ENCODE results near the gene HS3ST2.
"Not testable (repeated sequence)": the region's sequence is repeated elsewhere in the genome, so short reads cannot be mapped to it uniquely, and the experiment has no call there.

HS3ST2 gene

DNA sequence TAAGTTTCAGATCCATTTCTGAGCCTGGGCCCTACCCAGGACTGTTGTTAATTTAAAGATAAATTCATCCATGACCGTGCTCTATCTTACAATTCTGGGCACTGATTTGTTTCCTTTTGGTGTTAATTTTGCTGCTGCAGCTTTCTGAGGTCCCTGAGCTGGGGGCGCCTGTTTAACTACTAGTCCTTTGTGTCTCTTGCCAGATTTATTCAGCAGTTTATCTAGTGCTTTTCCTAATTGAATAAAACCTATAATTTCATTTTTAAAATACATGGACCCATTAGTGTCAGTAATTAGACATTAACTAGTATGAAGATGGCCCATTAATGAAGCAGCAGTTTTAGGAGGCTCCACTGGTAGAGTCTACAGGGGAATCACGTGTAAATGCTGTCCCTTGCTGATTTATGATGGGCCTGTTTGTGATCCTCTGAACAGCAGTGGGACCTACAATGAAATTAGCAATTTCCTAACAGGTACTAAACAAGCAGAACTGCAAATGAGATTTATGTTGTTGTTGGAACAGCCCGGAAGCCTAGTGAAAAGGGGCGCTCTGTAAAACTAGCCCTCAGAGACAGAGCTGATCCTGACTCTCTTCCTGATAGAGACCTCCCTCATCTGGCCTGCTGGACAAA, 54.7 kb downstream of the HS3ST2 start:
- intact Hi-C loops (cut with DNase I), result no loop called here
- no peak for DNase-seq

DNA sequence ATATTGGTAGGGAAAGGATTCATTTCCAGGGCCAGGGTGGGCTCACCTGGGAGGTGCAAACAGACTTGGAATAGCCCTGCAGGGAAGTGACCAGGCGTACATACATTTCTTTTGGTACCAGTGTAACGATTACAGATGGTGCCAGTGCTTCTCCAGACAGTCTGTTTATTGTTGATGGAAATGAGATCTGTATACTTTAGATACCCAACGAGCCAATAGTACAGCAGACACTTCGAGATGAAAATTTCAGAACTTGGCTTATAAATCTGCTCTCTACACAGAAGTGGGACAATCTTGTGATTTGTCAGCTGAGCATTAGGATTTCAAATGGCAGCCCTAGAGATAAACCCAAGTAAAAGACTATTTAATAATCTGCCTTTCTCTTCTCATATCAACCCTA, 57.9 kb downstream of the HS3ST2 start:
- intact Hi-C loops (cut with DNase I), result no loop called here
- no peak for DNase-seq

DNA sequence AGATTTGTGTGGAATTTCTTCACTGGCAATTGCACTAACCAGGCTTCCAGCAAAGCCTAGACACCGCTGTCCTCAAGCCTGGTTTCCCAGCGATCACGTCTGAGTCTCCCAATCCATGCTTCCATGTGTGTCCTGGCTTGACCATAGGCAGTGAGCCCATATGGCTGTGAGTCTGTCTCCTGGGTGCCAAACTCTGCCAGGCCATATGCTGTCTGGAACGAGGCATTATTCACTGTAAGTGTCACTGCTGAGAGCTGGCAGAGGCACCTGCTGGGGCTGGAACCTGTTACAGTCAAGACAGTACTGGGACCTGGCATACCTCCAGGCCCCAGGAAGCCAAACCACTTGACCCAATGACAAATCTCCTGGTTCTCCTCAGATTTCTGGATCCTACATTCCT, 60.4 kb downstream of the HS3ST2 start:
- intact Hi-C loops (cut with DNase I), result no loop called here
- peak in 1 of 10 donors; percentile 66 for DNase-seq

DNA sequence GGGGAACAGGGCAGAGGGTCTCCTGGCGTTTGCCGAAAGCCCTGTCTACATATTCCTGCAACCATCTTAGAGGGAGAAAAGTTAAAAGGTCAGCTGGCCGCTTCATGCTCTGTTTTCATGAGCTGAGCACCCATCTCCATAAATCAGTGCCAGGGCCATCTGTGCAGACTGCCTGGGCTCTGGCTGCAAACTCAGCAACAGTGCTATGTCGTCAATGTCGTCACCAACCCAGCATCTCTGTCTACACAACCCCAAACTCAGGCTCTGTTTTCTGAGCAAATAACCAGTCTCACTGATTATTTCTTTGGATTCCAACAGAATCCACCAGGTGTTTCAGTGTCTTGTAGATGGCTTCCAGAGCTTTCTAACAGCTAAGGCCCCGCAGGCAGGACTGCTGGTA, 65.0 kb downstream of the HS3ST2 start:
- intact Hi-C loops (cut with DNase I), result no loop called here
- no peak for DNase-seq

DNA sequence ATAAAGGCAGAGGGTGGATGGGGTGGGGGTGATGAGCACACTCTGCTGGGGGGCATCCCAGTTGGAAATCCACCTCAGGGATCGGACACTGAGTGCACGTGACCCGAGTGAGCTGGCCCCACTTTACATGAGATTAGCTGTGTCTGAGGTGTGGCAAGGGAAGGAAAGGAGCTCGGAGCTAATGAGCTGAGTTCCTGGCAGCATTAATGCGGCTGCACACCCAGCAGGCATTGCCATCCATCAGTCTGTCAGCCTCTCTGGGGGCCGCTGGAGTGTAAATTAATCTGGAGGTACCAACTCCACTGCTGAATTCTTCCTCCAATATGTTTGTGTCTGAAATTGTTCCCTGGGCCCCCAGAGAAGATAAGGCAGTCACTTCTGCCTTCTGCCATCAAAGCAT, 65.5 kb downstream of the HS3ST2 start:
- DNase-seq, result no peak
- intact Hi-C loops (cut with DNase I), result no loop called here

DNA sequence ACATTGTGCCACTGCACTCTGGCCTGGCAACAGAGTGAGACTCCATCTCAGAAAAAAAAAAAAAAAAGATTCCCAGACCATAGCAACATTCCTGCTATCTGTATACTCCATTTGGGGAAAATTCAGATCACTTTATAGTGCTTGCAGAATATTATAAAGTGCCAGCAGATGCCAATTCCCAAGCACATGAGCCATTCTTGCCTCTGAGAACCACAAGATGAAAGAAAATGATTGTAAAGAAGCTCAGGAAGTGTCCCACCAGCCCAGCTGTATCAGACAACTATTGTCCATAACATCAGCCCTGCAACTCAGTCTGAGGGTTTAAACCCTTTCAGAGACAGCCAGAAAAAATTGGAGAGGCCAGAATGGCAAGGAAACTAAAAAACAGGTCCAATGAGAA, 69.0 kb downstream of the HS3ST2 start:
- DNase-seq, result no peak
- intact Hi-C loops (cut with DNase I), result no loop called here

DNA sequence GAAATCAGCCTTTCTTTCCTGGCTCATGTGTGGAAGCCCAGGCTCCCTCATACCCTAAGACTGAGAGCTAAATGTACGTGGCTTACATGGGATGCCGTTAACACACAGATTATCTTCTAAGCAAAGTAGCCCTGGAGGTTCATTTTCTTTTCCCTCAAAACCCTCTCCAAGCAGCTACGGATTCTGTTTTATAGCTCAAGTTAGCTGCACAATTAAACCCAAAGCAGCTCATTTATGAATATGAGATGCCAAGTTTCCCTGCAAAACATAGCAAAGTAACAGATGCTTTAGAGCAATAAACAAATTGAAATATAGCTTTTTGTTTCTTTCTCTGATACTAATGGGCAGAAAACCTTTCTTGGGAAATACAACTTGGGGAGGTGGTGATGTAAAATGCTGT, 72.0 kb downstream of the HS3ST2 start:
- intact Hi-C loops (cut with DNase I), result no loop called here

DNA sequence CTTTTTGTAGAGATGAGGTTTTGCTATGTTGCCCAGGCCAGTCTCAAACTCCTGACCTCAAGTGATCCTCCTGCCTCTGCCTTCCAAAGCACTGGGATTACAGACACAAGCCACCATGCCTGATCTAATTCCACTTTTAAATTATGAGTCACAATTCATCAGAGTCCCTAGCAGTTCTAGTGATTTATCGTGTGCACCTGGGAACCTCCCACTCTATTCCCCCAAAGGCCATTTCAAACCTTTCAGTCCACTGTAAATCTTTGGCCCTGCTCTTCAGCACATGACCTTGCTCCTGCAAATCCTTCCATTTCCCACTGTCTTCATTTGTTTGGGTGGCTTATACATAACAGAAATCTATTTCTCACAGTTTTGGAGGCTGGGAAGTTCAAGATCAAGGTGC, 73.0 kb downstream of the HS3ST2 start:
- intact Hi-C loops (cut with DNase I), result no loop called here

More for the DNA sequence above, 72.0 kb downstream of the HS3ST2 start:
- no peak for DNase-seq

DNA sequence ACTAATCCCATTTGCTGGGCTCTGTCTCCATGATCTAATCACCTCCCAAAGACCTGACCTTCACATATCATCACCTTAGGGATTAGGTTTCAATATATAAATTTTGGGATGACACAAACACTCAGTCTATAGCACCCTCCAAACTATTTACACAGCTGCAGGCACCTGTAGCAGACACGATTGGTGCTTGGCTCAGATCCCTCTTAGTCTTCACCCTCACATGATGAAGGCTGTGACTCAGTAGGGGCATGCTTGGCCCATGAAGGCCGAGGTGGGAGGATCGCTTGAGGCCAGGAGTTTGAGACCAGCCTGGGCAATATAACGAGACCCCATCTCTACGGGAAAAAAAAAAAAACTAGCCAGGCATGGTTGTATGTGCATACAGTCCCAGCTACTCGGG, 73.5 kb downstream of the HS3ST2 start:
- intact Hi-C loops (cut with DNase I), result no loop called here
- no peak for DNase-seq

More for the DNA sequence above, 73.0 kb downstream of the HS3ST2 start:
- no peak for DNase-seq

DNA sequence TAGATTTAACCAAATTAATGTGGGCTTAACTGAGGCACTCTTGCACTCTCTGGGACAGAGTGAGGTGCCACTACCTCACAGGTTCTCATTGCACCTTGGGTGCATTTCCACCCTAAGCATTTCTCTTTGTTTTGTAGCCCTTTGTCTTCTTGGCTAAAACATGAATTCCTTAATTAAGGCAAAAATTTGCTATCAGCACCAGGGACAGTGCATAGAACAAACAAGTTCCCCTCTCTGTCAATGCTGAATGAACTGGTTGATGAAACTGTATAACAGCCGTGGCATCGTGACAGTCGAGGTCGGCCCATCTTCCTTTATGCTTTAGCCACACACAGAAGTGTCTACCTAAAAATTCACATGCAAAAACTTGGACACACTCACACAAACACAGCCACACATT, 74.8 kb downstream of the HS3ST2 start:
- intact Hi-C loops (cut with DNase I), result no loop called here
- no peak for DNase-seq

DNA sequence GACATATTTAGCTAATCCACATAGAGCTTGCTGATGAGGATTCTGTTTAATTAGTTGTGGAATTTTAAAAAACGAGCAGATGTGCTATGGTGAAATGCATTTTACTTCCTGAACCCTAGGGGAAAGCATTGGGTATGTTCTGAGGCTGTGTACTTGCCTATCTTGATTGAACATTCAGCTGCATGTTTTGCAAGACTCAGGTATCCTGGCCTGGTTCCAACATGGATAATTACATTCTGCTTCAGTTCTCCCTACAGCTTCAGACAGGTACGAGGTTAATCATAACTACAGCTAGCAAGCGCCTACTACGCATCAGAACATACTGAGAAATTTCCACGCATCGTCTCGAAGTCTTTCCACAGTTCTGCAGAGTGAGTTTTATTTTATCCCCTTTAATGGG, 77.0 kb downstream of the HS3ST2 start:
- intact Hi-C loops (cut with DNase I), result loop anchor here (10.0 kb wide), 1 partner anchor 294 kb away; the partner anchor contains the start of gene SCNN1G

DNA sequence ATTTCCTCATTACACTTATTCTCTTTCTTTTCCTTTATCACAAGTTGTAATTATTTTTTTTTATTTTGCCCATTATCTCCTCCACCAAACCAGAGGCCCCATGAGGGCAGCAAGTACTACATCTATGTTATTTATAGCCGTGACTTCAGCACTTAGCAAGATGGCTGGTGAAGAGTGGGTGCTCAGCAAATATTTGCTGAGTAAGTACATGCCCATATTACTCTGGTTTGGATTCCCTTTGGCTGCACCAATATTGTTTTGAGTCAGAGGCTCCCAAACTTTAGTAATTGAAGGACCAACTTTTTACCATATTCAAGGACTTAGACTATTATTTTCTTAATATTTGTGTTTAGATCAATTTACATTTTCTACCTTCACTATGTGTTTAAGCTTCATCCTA, 83.2 kb downstream of the HS3ST2 start:
- DNase-seq, result no peak
- intact Hi-C loops (cut with DNase I), result loop anchor here (10.0 kb wide), 1 partner anchor 288 kb away; the partner anchor contains the start of gene SCNN1G

More for the DNA sequence above, 77.0 kb downstream of the HS3ST2 start:
- DNase-seq, result no peak

DNA sequence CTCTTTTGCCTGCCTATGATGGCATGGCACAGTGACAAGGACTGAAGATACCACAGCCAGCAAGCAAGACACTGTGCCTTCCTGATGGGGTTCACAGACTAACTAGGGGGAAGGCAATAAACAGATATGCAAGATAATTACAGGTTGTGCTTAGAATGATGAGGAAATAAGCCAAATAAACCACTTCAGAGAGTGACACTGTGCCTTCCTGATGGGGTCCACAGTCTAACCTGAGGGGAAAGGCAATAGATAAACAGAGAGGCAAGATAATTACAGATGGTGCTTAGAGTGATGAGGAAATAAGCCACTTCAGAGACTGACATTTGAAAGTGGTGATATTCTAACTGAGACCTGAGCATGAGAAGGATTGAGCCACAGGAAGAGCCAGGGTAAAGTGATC, 84.2 kb downstream of the HS3ST2 start:
- intact Hi-C loops (cut with DNase I), result loop anchor here (2.0 to 10.0 kb wide), 3 partner anchors 51 to 287 kb away; partner anchors contain the start of gene SCNN1G
- no peak for DNase-seq

DNA sequence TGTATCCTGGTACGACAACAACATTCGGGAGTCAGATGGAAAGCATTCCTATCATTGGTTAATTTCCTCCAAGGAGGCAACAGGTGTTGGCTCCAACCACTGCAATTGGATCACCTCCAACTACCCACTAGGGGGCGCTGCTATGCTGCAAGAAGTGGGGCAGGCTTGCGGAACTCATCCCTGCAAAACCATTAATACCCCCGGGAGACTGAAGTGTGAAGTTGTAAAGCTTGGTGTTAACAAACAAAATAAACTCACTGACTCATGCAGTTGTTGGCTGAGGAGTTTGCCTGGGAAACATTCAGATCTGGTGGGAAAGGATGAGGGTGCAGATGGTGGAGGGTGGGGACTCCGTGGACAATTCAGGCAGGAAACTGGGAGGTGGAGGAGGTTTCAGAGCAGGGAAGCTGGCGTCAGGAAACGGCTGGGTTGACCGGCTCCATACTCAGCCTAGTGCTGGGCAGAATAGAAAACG, 84.9 kb downstream of the HS3ST2 start:
- intact Hi-C loops (cut with DNase I), result loop anchor here (2.0 to 10.0 kb wide), 3 partner anchors 50 to 286 kb away; partner anchors contain the start of gene SCNN1G
- peak; percentile 40 to 97 (median 86) for DNase-seq

DNA sequence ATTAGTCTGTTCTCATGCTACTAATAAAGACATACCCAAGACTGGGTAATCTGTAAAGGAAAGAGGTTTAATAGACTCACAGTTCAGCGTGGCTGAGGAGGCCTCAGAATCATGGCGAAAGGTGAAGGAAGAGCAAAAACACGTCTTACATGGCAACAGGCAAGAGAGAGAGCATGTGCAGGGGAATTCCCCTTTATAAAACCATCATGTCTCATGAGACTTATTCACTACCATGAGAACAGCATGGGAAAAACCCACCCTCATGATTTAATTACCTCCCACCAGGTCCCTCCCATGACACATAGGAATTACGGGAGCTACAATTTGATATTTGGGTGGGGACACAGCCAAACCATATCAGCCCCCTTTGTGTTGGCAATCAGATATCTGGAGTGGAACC, 85.6 kb downstream of the HS3ST2 start:
- intact Hi-C loops (cut with DNase I), result loop anchor here (2.0 to 10.0 kb wide), 3 partner anchors 49 to 285 kb away; partner anchors contain the start of gene SCNN1G
- not testable (repeated sequence) for DNase-seq

DNA sequence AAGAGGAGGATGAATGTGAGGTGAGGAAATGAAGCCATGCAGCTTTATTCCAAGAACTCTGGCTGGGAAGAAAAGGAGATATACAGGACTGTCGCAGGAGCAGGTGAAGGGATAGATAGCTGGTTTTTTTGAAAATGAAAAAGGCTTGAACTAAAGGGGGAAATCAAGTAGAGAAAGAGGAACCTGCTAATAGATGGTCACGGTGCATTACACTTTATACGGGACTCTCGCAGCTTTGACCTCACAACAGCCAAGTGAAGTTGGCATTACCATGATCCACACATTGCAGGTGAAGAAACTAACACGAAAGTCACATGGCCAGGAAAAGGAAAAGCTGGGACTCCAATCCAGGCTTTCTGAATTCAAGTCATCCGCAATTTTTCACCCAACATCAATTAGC, 86.9 kb downstream of the HS3ST2 start:
- intact Hi-C loops (cut with DNase I), result no loop called here
- no peak for DNase-seq

DNA sequence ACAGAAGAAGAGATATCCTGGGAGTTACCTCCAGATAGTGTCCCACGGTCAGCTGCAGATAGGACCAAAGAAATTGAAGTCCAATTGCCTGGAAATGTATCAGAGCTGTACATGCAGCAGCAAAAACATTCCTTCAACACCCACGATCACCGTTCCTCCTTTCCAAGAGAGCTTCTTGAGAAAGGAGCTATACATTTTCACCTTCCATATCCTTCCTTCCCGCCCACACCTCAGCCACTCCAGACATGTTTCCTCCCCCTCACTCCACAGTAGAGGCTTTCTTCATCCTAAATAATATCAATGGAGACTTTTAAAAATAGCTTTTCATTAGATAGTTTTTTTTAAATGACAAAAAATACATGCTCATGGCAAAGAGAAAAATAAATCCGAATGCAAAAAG, 87.6 kb downstream of the HS3ST2 start:
- intact Hi-C loops (cut with DNase I), result no loop called here
- DNase-seq, result peak in 1 of 10 donors; percentile 29

DNA sequence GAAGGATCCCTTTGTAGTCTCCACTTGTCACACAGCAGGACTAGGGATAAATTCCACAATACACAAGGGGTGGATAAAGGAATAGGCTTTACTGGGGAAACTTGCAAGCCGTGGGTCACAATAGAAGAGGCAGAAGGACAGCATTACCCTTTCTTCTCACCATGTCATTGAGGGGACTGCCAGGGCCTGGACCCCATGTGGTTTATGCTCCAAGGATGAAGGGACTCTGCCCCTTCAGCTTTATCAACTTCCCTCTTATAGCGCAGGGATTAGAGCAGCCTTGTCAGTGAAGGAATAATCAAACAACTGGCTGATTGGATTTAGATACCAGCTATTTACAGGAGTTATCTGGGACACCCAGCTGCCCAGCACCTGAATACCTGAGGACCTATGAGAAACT, 89.8 kb downstream of the HS3ST2 start:
- no peak for DNase-seq
- intact Hi-C loops (cut with DNase I), result no loop called here

DNA sequence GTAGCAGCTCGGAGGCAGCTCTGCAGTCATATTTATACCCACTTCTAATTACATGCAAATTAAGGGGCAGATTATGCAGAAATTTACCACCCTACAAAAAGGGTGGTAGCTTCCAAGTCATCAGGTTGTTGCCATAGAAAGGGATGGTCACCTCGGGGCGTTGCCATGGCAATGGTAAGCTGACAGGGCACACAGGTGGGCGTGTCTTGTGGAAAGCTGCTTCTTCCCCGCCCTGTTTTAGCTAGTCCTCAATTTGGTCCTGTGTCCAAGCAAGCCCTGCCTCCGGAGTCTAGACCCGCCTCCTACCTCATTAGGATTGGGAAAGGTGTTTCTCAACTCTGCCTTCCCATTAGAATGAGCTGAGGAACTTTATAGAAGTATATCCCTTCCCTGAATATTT, 98.7 kb downstream of the HS3ST2 start:
- DNase-seq, result no peak
- intact Hi-C loops (cut with DNase I), result no loop called here

DNA sequence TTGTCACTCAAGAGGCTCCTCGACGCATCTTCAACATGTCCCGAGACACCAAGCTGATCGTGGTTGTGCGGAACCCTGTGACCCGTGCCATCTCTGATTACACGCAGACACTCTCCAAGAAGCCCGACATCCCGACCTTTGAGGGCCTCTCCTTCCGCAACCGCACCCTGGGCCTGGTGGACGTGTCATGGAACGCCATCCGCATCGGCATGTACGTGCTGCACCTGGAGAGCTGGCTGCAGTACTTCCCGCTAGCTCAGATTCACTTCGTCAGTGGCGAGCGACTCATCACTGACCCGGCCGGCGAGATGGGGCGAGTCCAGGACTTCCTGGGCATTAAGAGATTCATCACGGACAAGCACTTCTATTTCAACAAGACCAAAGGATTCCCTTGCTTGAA, 101.0 kb downstream of the HS3ST2 start:
- DNase-seq, result peak in 1 of 10 donors; percentile 77
- intact Hi-C loops (cut with DNase I), result no loop called here

DNA sequence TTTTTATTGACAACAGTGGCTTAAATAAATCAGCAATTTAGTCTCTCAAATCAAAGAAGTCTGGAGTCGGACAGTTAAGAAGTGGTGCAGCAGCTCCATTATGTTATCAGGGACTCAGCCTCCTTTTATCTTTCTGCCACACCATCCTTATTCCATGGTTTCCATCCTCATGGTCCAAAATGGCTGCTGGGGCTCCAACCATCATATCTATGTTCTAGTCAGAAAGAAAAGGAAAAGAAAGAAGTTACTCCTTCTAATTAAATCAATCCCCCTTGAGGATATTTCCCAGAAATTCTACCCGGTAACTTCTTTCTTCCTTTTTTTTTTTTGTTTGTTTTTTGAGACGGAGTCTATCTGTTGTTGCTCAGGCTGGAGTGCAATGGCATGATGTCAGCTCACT, 109.5 kb downstream of the HS3ST2 start:
- intact Hi-C loops (cut with DNase I), result no loop called here
- DNase-seq, result no peak

DNA sequence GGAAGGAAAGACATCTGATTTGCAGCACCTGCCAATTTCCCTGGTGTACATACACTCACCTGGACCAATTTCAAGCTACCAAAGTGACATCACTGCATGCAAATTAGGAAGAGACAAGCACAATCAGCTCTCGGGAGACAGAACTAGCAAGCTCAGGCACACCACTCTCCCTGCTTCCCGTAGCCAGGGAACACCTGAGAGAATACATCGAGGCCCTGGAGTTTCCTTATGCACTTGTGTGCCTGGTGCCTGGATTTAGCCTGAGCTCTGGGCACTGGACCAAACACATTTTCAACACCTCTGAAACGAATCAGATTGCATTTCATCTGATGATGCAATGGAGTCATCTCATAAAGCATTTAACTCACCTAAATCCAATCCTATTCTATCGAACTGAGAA, 110.5 kb downstream of the HS3ST2 start:
- DNase-seq, result no peak
- intact Hi-C loops (cut with DNase I), result no loop called here

Measured in posterior cingulate gyrus (tissue), 11 donors.